ENCODE measurements around the gene CACHD1.

- no peak for TF ChIP-seq POLR2A (IDR thresholded peaks at IDR 0.05)
- no peak for TF ChIP-seq CTCF (IDR thresholded peaks at IDR 0.05)
These were observed 52.8 kb downstream of the CACHD1 start for GRCh38 chr1:64522740-64523139.

All from body of pancreas (tissue), 4 donors.